HEK293 (cell line): ENCODE results near the gene ZNF710.

ENCODE experiments used
- TCF7L2 ChIP-seq: IDR thresholded peaks from 2 replicates; pipeline ENCODE4 v1.6.1; 2011; ENCODE audit warnings: low read depth, mild to moderate bottlenecking, inconsistent platforms, low read length, moderate library complexity, borderline replicate concordance
- ZBTB8A ChIP-seq: fragments of 450-650 bp; formaldehyde crosslinking; IDR thresholded peaks from 2 replicates; pipeline ENCODE4 v1.5.1; 2016; ENCODE audit warnings: missing biosample characterization, missing genetic modification characterization
- ZNF23 ChIP-seq: fragments of 450-650 bp; formaldehyde crosslinking; IDR thresholded peaks from 2 replicates; pipeline ENCODE4 v1.5.1; 2016; ENCODE audit warnings: missing biosample characterization, missing genetic modification characterization, borderline replicate concordance
- TF ChIP-seq, protein P1 (sequence below): fragments of 450-650 bp; formaldehyde crosslinking; IDR thresholded peaks from 2 replicates; pipeline ENCODE4 v1.5.1; 2016; ENCODE audit warnings: missing biosample characterization, missing genetic modification characterization

GRCh38 chr15:90084876-90085423 is 83.8 kb downstream of the ZNF710 start:
- TF ChIP-seq, protein P1, sequence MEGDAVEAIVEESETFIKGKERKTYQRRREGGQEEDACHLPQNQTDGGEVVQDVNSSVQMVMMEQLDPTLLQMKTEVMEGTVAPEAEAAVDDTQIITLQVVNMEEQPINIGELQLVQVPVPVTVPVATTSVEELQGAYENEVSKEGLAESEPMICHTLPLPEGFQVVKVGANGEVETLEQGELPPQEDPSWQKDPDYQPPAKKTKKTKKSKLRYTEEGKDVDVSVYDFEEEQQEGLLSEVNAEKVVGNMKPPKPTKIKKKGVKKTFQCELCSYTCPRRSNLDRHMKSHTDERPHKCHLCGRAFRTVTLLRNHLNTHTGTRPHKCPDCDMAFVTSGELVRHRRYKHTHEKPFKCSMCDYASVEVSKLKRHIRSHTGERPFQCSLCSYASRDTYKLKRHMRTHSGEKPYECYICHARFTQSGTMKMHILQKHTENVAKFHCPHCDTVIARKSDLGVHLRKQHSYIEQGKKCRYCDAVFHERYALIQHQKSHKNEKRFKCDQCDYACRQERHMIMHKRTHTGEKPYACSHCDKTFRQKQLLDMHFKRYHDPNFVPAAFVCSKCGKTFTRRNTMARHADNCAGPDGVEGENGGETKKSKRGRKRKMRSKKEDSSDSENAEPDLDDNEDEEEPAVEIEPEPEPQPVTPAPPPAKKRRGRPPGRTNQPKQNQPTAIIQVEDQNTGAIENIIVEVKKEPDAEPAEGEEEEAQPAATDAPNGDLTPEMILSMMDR = no peak
- TF ChIP-seq TCF7L2 (no peak), ZBTB8A (no peak), ZNF23 (tag by site-specific recombination) (no peak)
